ENCODE measurements around the gene PELI1. TPM values are rescaled to one million over a fixed set of nuclear protein-coding genes. Genes with fewer than 3 reads are reported as not detected.

The PELI1 gene
- polyA plus RNA-seq, 4 donors: 29.8 to 40.1 (median 32.1) TPM

GRCh38 chr2:64157792-64158191 lies 13.6 kb upstream of the PELI1 start:
- DNase-seq (ENCODE audit: low read depth in 4 of 4, low spot score in 2 of 4): no peak

GRCh38 chr2:64153811-64154210 lies 9.6 kb upstream of the PELI1 start:
- DNase-seq (ENCODE audit: low read depth in 4 of 4, low spot score in 2 of 4): no peak

GRCh38 chr2:64151476-64151875 lies 7.3 kb upstream of the PELI1 start:
- no peak for DNase-seq (ENCODE audit: low read depth in 4 of 4, low spot score in 2 of 4)

DNA sequence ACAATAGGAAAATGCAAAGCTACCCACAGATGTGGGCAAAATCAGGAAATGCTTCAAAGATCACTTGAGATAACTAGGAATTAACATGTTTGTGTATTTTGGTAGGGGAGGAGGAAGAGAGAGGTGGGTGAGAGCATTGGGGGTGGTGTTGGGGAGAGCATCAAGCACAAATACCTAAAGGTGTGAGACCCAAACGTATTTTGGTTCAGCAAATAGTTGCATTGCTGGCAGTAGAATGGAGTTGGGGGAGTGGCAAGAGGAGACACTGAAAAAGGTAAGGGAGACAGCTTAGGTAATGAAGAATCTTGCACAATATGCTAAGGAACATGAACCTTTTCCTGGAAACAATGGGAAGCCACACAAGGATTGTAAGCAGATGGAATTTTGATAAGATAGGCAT lies 1.5 kb upstream of the PELI1 start:
- DNase-seq (ENCODE audit: low read depth in 4 of 4, low spot score in 2 of 4): no peak

DNA sequence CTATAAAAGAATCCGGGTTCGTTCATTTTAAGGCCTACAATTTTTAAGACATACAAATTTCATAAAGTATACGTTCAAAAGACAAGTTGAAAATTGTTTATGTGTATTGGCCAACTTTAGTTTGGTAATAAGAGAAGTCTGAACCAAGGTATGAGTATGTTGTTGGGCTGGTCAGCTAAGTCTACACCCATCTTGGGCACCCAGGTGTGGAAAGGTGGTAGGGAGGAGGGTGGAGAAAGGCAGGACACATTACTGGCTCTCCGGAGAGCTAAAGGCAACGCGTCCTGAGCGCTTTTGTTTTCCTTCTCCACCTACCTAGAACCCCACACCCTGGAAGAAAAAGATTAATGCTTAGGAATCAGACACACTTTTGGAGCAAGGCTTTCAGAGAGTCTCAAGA lies 899 bp upstream of the PELI1 start:
- no peak for DNase-seq (ENCODE audit: low read depth in 4 of 4, low spot score in 2 of 4)

DNA sequence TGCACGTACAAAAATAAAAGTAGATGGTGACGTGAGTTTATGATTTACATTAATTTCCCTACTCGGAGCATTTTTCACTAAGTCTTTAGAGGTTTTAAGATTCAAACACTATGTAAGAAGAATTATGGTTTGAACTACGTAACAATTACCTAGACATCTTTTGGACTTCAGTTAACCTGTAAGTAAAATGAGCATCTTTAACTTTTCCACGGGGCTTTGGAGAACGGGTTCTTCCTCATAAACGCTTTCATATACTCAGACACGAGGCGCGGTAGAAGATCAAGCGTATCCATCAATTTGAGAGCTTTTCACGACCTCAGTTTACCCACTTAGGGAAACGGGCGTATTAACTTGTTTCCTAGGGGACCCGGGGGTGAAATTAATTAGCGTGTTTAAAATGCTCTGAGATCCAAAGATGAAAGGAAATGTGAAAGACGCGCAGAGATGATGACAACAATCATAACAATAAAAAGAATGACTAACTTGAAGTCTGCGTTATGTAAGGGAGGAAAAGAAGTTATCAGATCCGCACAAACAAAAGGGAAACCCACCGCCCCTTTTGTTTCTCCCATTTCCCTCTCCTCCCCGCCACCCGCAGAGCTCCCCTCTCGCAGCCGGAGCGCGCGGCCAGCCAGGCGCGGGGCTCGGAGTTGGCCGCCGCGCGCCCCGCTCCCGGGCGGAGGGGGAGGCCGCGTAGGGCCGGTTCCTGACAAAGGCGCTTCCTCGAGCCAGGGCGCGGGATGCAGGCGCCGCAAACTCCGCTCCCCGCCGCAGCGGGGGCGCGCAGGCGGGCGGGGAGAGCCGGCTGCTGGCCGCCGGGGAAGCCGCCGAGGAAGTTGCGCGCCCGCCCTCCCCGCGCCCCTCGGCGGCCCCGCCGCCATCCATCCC lies 807 bp downstream of the PELI1 start:
- DNase-seq (ENCODE audit: low read depth in 4 of 4, low spot score in 2 of 4): peak in 1 of 4 donors; percentile 40

- peak in 1 of 4 donors; percentile 28 for DNase-seq (ENCODE audit: low read depth in 4 of 4, low spot score in 2 of 4)
Observed at GRCh38 chr2:64142741-64143168, 1.5 kb downstream of the PELI1 start.

DNA sequence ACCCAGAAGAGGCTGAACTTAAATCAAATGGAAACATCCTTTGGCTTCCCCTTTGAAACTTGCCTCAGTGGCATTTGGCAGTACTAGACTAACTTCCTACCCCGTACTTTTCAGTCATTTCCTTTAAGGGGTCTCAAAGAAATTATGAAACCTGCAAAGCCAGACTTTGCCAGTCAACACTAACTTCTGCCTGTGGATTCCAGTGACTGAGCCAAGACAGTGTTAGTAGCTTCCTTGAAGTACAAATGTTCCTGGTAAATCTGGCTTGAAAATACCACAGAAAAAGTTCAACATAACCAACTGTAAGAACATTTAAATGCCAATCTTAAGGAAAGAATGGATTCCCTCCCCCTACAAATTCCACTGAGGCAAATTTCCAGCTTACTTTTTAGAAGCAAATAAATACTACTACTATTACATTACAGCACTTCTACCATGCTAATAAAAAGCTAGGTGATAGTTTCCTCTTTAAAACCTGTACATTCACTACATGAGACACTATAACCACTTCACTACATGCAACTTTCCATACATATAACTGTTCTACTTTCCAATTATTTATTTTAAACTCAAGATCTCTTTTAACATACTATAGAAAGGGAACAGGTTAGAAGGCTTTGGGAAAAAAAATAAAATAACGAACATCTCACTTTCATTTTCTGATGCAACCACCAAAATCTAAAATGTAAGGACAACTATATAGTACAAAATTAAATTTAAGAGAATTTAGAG lies 2.4 kb downstream of the PELI1 start:
- DNase-seq (ENCODE audit: low read depth in 4 of 4, low spot score in 2 of 4): peak in 1 of 4 donors; percentile 13

GRCh38 chr2:64140665-64141200 lies 3.5 kb downstream of the PELI1 start:
- no peak for DNase-seq (ENCODE audit: low read depth in 4 of 4, low spot score in 2 of 4)

- no peak for DNase-seq (ENCODE audit: low read depth in 4 of 4, low spot score in 2 of 4)
Observed at GRCh38 chr2:64139956-64140355, 4.3 kb downstream of the PELI1 start.

- no peak for DNase-seq (ENCODE audit: low read depth in 4 of 4, low spot score in 2 of 4)
Observed at GRCh38 chr2:64137996-64138395, 6.2 kb downstream of the PELI1 start.

DNA sequence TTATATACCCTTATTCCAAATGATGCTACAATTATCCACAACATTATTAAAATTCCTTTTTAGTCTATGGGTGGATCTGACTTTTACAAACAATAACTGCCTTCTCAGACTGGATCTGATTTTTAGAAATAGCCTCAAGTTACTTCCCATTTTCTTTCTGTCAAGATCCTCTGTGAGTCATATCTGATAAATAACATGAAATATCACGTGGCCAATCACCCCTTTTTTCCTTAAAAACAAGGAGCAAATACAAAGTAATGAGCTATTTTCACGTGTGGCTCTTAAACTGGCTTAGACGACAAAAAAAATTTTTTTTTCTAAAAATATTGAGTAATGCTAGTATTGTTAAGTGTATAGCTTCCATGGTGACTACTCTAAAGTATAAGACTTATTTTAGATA lies 6.7 kb downstream of the PELI1 start:
- DNase-seq (ENCODE audit: low read depth in 4 of 4, low spot score in 2 of 4): no peak

DNA sequence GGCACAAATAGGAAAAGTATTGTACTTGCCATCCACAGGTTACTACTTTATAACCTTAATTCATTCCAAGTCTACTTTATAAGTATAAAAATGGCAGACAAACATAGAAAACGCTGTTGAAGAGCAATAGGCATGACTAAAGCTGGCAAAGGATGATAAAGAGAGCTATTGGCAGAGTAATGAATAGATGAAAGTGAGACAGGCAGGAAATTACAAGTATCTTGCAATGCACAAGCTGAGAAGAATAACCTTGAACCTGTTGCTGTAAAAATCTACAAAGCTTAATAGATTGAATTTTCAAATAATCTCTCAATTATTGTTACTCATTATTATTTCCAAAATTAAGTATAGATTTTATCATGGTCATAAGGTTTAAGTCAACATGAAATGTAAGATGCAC lies 8.8 kb downstream of the PELI1 start:
- no peak for DNase-seq (ENCODE audit: low read depth in 4 of 4, low spot score in 2 of 4)

GRCh38 chr2:64134813-64135212 lies 9.4 kb downstream of the PELI1 start:
- no peak for DNase-seq (ENCODE audit: low read depth in 4 of 4, low spot score in 2 of 4)

DNA sequence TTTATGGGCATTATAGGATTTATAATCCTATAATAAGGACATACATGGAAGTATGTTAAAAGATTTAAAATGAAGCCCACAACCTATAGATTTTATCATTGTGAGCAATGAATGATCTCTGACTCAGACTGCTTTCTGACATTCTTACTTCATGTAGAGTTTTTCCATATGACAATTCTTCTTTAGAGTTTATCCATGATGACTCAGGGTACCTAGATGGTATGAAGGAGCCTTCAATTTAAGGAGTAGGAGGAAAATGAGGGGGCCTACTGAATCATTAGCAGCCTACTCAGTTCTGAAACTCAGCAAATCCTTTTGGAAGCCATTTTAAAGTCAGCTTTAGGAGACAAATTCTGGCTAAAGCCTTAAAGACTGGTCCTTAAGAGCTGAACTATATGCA lies 10.4 kb downstream of the PELI1 start:
- DNase-seq (ENCODE audit: low read depth in 4 of 4, low spot score in 2 of 4): no peak

DNA sequence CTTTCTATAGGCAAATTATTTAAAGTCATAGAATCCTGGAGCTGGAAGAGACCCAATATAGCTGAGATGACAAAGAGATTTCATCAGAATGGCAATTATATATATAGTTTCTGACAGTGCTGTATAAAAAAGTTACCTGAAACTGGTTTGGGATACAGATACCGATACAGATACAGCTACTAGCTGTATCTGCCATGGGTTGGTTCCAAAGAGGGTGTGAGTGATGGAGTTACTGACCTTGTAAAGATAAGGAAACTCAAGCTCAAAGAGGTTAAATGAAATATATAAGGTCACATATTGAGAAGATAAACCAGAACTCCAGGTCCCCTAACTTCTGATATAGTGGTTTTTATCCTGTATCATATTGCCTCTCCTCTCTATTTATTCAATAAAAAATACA lies 10.9 kb downstream of the PELI1 start:
- DNase-seq (ENCODE audit: low read depth in 4 of 4, low spot score in 2 of 4): no peak

- DNase-seq (ENCODE audit: low read depth in 4 of 4, low spot score in 2 of 4): no peak
Observed at GRCh38 chr2:64130333-64130732, 13.9 kb downstream of the PELI1 start.

- DNase-seq (ENCODE audit: low read depth in 4 of 4, low spot score in 2 of 4): no peak
Observed at GRCh38 chr2:64128943-64129391, 15.3 kb downstream of the PELI1 start.

DNA sequence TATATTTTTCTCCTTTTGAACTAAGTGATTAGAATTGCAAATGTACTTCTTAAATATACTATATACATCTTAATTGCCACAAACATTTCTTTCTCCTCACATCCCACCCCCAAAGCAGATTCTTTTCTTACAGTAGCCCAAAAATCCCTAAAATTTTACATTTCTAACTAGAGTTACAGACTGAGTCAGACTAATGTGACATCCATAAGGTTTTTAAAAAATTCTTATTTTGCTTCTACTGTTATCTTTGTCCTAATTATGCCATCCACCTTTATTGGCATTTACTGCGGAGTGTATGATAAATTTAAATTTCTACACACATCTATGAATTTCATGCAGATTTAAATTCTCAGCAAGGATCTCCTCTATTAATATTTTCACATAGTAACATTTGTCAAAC lies 15.8 kb downstream of the PELI1 start:
- DNase-seq (ENCODE audit: low read depth in 4 of 4, low spot score in 2 of 4): no peak

DNA sequence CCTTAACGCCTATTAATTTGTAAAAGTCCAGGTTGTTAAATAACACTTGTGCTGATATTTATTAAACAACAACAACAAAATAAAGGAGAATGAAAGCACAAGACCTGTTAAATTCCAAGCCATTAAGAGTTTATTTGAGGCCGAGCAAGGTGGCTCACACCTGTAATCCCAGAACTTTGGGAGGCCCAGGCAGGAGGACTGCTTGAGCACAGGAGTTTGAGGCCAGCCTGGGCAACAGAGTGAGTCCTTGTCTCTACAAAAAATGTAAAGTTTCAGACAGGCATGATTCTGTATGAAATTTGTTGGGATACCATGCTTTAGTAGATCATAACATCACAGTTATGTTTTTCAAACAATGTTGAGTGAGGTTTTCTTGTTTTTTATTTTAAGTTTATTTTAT lies 17.1 kb downstream of the PELI1 start:
- no peak for DNase-seq (ENCODE audit: low read depth in 4 of 4, low spot score in 2 of 4)

GRCh38 chr2:64126601-64127000 lies 17.6 kb downstream of the PELI1 start:
- DNase-seq (ENCODE audit: low read depth in 4 of 4, low spot score in 2 of 4): no peak

GRCh38 chr2:64124571-64124970 lies 19.6 kb downstream of the PELI1 start:
- DNase-seq (ENCODE audit: low read depth in 4 of 4, low spot score in 2 of 4): no peak

Data from left renal cortex interstitium (tissue), 4 donors.